Measurements from ENCODE around the gene STIM2.
"Not testable (repeated sequence)": the region's sequence is repeated elsewhere in the genome, so short reads cannot be mapped to it uniquely, and the experiment has no call there.

The STIM2 gene

GRCh38 chr4:26860157-26860921 is at the start of gene STIM2:
Gene STIM2 (plus strand): TSS chr4:26860841.
- Histone ChIP-seq H3K27ac (ENCODE audit: low read depth, low read length) (peak within 1 kb of the TSS; percentile 83), H3K4me1 (ENCODE audit: control insufficient read depth in 5 of 5, insufficient read depth in 5 of 5, low read length in 5 of 5) (peaks cover 5 to 57% (median 29%) of the 10 kb centered on the region in 5 donors), H3K36me3 (ENCODE audit: control insufficient read depth in 5 of 5, insufficient read depth in 5 of 5, low read length in 5 of 5) (no peaks in the 10 kb centered on the region)

GRCh38 chr4:26811571-26811970 is 49.1 kb upstream of the STIM2 start:
- peaks cover 0 to 42% (median 3%) of the 10 kb centered on the region in 5 donors for H3K4me1 ChIP-seq (ENCODE audit: control insufficient read depth in 5 of 5, insufficient read depth in 5 of 5, low read length in 5 of 5)
- not testable (repeated sequence) for H3K36me3 ChIP-seq (ENCODE audit: control insufficient read depth in 5 of 5, insufficient read depth in 5 of 5, low read length in 5 of 5); H3K4me3 ChIP-seq (ENCODE audit: low read depth in 1 of 5, low read length in 5 of 5); H3K27me3 ChIP-seq (ENCODE audit: control insufficient read depth in 5 of 5, insufficient read depth in 4 of 5, low read length in 5 of 5); H3K9ac ChIP-seq (ENCODE audit: low read length in 5 of 5); H3K9me3 ChIP-seq (ENCODE audit: control insufficient read depth in 5 of 5, low read length in 5 of 5)
- H3K27ac ChIP-seq (ENCODE audit: low read depth, low read length), result peak overlapping the region; percentile 46

More at GRCh38 chr4:26860157-26860921, at the start of gene STIM2:
- Histone ChIP-seq H3K4me3 (ENCODE audit: low read depth in 1 of 5, low read length in 5 of 5) (peak within 1 kb of the TSS; percentile 78 to 93 (median 92)), H3K27me3 (ENCODE audit: control insufficient read depth in 5 of 5, insufficient read depth in 4 of 5, low read length in 5 of 5) (no peaks in the 10 kb centered on the region), H3K9ac (ENCODE audit: low read length in 5 of 5) (peak within 1 kb of the TSS; percentile 58 to 80 (median 75)), H3K9me3 (ENCODE audit: control insufficient read depth in 5 of 5, low read length in 5 of 5) (no peaks in the 10 kb centered on the region)

GRCh38 chr4:26812049-26812714 is 48.5 kb upstream of the STIM2 start:
- Histone ChIP-seq H3K27ac (ENCODE audit: low read depth, low read length) (peak overlapping the region; percentile 46), H3K4me3 (ENCODE audit: low read depth in 1 of 5, low read length in 5 of 5) (no peak overlapping the region), H3K4me1 (ENCODE audit: control insufficient read depth in 5 of 5, insufficient read depth in 5 of 5, low read length in 5 of 5) (peaks cover 0 to 40% (median 3%) of the 10 kb centered on the region in 5 donors), H3K9me3 (ENCODE audit: control insufficient read depth in 5 of 5, low read length in 5 of 5) (no peaks in the 10 kb centered on the region), H3K36me3 (ENCODE audit: control insufficient read depth in 5 of 5, insufficient read depth in 5 of 5, low read length in 5 of 5) (no peaks in the 10 kb centered on the region), H3K27me3 (ENCODE audit: control insufficient read depth in 5 of 5, insufficient read depth in 4 of 5, low read length in 5 of 5) (peaks cover 0 to 3% (median 0%) of the 10 kb centered on the region in 5 donors), H3K9ac (ENCODE audit: low read length in 5 of 5) (no peak overlapping the region)

GRCh38 chr4:26813698-26814097 is 46.9 kb upstream of the STIM2 start:
- Histone ChIP-seq H3K4me1 (ENCODE audit: control insufficient read depth in 5 of 5, insufficient read depth in 5 of 5, low read length in 5 of 5) (peaks cover 0 to 37% (median 3%) of the 10 kb centered on the region in 5 donors), H3K4me3 (ENCODE audit: low read depth in 1 of 5, low read length in 5 of 5) (no peak overlapping the region), H3K9me3 (ENCODE audit: control insufficient read depth in 5 of 5, low read length in 5 of 5) (no peaks in the 10 kb centered on the region), H3K9ac (ENCODE audit: low read length in 5 of 5) (peak overlapping the region in 1 of 5 donors; percentile 44), H3K36me3 (ENCODE audit: control insufficient read depth in 5 of 5, insufficient read depth in 5 of 5, low read length in 5 of 5) (no peaks in the 10 kb centered on the region), H3K27ac (ENCODE audit: low read depth, low read length) (peak overlapping the region; percentile 81), H3K27me3 (ENCODE audit: control insufficient read depth in 5 of 5, insufficient read depth in 4 of 5, low read length in 5 of 5) (peaks cover 0 to 3% (median 0%) of the 10 kb centered on the region in 5 donors)

DNA sequence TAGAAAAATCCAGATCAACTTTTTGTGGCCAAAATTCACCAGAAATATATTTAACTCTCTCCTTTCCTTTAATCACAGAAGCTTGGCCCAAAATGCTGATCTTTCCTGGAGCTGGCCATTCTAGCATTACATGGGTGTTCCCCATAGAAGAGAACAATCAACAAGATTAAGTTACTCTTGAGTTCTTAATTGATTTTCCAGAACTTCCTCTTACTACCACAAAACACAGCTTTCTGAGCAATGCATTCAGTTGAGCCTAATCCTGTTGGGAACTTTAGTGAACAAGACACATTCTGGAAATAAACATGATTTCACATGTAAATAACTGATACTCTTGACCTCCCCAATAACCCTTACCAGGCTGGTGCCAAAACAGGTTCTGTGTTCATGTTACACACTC is 45.4 kb upstream of the STIM2 start:
- Histone ChIP-seq H3K27ac (ENCODE audit: low read depth, low read length) (peak overlapping the region; percentile 81), H3K4me1 (ENCODE audit: control insufficient read depth in 5 of 5, insufficient read depth in 5 of 5, low read length in 5 of 5) (peaks cover 0 to 42% (median 3%) of the 10 kb centered on the region in 5 donors), H3K27me3 (ENCODE audit: control insufficient read depth in 5 of 5, insufficient read depth in 4 of 5, low read length in 5 of 5) (no peaks in the 10 kb centered on the region)

GRCh38 chr4:26815706-26816105 is 44.9 kb upstream of the STIM2 start:
- Histone ChIP-seq H3K36me3 (ENCODE audit: control insufficient read depth in 5 of 5, insufficient read depth in 5 of 5, low read length in 5 of 5) (no peaks in the 10 kb centered on the region), H3K9me3 (ENCODE audit: control insufficient read depth in 5 of 5, low read length in 5 of 5) (no peaks in the 10 kb centered on the region), H3K27me3 (ENCODE audit: control insufficient read depth in 5 of 5, insufficient read depth in 4 of 5, low read length in 5 of 5) (no peaks in the 10 kb centered on the region), H3K9ac (ENCODE audit: low read length in 5 of 5) (no peak overlapping the region), H3K27ac (ENCODE audit: low read depth, low read length) (peak overlapping the region; percentile 81), H3K4me3 (ENCODE audit: low read depth in 1 of 5, low read length in 5 of 5) (no peak overlapping the region), H3K4me1 (ENCODE audit: control insufficient read depth in 5 of 5, insufficient read depth in 5 of 5, low read length in 5 of 5) (peaks cover 0 to 42% (median 3%) of the 10 kb centered on the region in 5 donors)

More for the DNA sequence above, 45.4 kb upstream of the STIM2 start:
- H3K4me3 ChIP-seq (ENCODE audit: low read depth in 1 of 5, low read length in 5 of 5), result no peak overlapping the region
- no peak overlapping the region for H3K9ac ChIP-seq (ENCODE audit: low read length in 5 of 5)
- H3K36me3 ChIP-seq (ENCODE audit: control insufficient read depth in 5 of 5, insufficient read depth in 5 of 5, low read length in 5 of 5), result no peaks in the 10 kb centered on the region
- no peaks in the 10 kb centered on the region for H3K9me3 ChIP-seq (ENCODE audit: control insufficient read depth in 5 of 5, low read length in 5 of 5)

GRCh38 chr4:26819026-26819425 is 41.6 kb upstream of the STIM2 start:
- H3K27me3 ChIP-seq (ENCODE audit: control insufficient read depth in 5 of 5, insufficient read depth in 4 of 5, low read length in 5 of 5), result no peaks in the 10 kb centered on the region
- H3K9ac ChIP-seq (ENCODE audit: low read length in 5 of 5), result no peak overlapping the region
- H3K4me3 ChIP-seq (ENCODE audit: low read depth in 1 of 5, low read length in 5 of 5), result no peak overlapping the region
- peaks cover 0 to 5% (median 0%) of the 10 kb centered on the region in 5 donors for H3K9me3 ChIP-seq (ENCODE audit: control insufficient read depth in 5 of 5, low read length in 5 of 5)
- H3K36me3 ChIP-seq (ENCODE audit: control insufficient read depth in 5 of 5, insufficient read depth in 5 of 5, low read length in 5 of 5), result no peaks in the 10 kb centered on the region
- H3K27ac ChIP-seq (ENCODE audit: low read depth, low read length), result no peak overlapping the region
- peaks cover 0 to 28% (median 0%) of the 10 kb centered on the region in 5 donors for H3K4me1 ChIP-seq (ENCODE audit: control insufficient read depth in 5 of 5, insufficient read depth in 5 of 5, low read length in 5 of 5)

- Histone ChIP-seq H3K4me3 (ENCODE audit: low read depth in 1 of 5, low read length in 5 of 5) (no peak overlapping the region), H3K27me3 (ENCODE audit: control insufficient read depth in 5 of 5, insufficient read depth in 4 of 5, low read length in 5 of 5) (no peaks in the 10 kb centered on the region), H3K9me3 (ENCODE audit: control insufficient read depth in 5 of 5, low read length in 5 of 5) (peaks cover 0 to 5% (median 0%) of the 10 kb centered on the region in 5 donors), H3K9ac (ENCODE audit: low read length in 5 of 5) (no peak overlapping the region), H3K4me1 (ENCODE audit: control insufficient read depth in 5 of 5, insufficient read depth in 5 of 5, low read length in 5 of 5) (peaks cover 0 to 24% (median 0%) of the 10 kb centered on the region in 5 donors), H3K36me3 (ENCODE audit: control insufficient read depth in 5 of 5, insufficient read depth in 5 of 5, low read length in 5 of 5) (no peaks in the 10 kb centered on the region), H3K27ac (ENCODE audit: low read depth, low read length) (no peak overlapping the region)
Measured at GRCh38 chr4:26819478-26820095, 41.1 kb upstream of the STIM2 start.

- Histone ChIP-seq H3K9me3 (ENCODE audit: control insufficient read depth in 5 of 5, low read length in 5 of 5) (peaks cover 0 to 5% (median 0%) of the 10 kb centered on the region in 5 donors), H3K36me3 (ENCODE audit: control insufficient read depth in 5 of 5, insufficient read depth in 5 of 5, low read length in 5 of 5) (no peaks in the 10 kb centered on the region), H3K27ac (ENCODE audit: low read depth, low read length) (no peak overlapping the region), H3K4me3 (ENCODE audit: low read depth in 1 of 5, low read length in 5 of 5) (no peak overlapping the region), H3K27me3 (ENCODE audit: control insufficient read depth in 5 of 5, insufficient read depth in 4 of 5, low read length in 5 of 5) (no peaks in the 10 kb centered on the region), H3K4me1 (ENCODE audit: control insufficient read depth in 5 of 5, insufficient read depth in 5 of 5, low read length in 5 of 5) (peaks cover 0 to 24% (median 0%) of the 10 kb centered on the region in 5 donors), H3K9ac (ENCODE audit: low read length in 5 of 5) (no peak overlapping the region)
Measured at GRCh38 chr4:26820346-26820745, 40.3 kb upstream of the STIM2 start.

GRCh38 chr4:26821031-26821430 is 39.6 kb upstream of the STIM2 start:
- H3K4me3 ChIP-seq (ENCODE audit: low read depth in 1 of 5, low read length in 5 of 5), result no peak overlapping the region
- H3K4me1 ChIP-seq (ENCODE audit: control insufficient read depth in 5 of 5, insufficient read depth in 5 of 5, low read length in 5 of 5), result peaks cover 0 to 18% (median 0%) of the 10 kb centered on the region in 5 donors
- H3K27ac ChIP-seq (ENCODE audit: low read depth, low read length), result no peak overlapping the region
- peaks cover 0 to 5% (median 0%) of the 10 kb centered on the region in 5 donors for H3K9me3 ChIP-seq (ENCODE audit: control insufficient read depth in 5 of 5, low read length in 5 of 5)
- H3K36me3 ChIP-seq (ENCODE audit: control insufficient read depth in 5 of 5, insufficient read depth in 5 of 5, low read length in 5 of 5), result no peaks in the 10 kb centered on the region
- H3K27me3 ChIP-seq (ENCODE audit: control insufficient read depth in 5 of 5, insufficient read depth in 4 of 5, low read length in 5 of 5), result no peaks in the 10 kb centered on the region
- H3K9ac ChIP-seq (ENCODE audit: low read length in 5 of 5), result no peak overlapping the region

Data from subcutaneous abdominal adipose tissue (tissue), 5 donors.